GM10266 (cell line): ENCODE results near the gene PRMT9.

Experiments used
- DNase-seq: peaks from one replicate; pipeline ENCODE4 v3.0.0; 2012; ENCODE audit errors: extremely low spot score
- CTCF ChIP-seq: IDR thresholded peaks from 2 replicates; pipeline ENCODE4 v1.5.1; 2012; ENCODE audit warnings: mild to moderate bottlenecking, low read depth; ENCODE audit not compliant: control insufficient read depth, insufficient read depth; ENCODE audit errors: missing control alignments

Gene PRMT9

DNA sequence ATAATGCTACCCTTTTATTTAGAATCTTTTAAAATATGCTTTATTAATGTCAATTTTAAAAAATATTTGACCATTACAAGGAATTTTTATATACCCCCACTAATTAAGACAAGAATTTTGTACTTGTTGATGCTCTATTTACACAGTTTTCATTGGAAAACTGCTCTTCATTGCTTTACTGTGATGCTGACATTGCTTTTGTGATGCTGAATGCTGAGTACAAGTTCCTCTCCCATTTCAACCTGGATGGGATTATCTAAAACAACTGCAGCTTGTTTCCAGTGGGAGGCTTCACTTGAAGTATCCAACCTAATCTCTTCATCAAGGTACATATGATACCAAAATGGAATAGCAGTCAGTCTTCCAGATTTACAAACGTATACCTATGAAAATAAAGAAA is 45.6 kb downstream of the PRMT9 start:
- no peak for DNase-seq
- TF ChIP-seq CTCF: no peak

- DNase-seq: no peak
- no peak for TF ChIP-seq CTCF
Observed at GRCh38 chr4:147635348-147635747, 48.6 kb downstream of the PRMT9 start.

GRCh38 chr4:147633643-147634042 is 50.3 kb downstream of the PRMT9 start:
- no peak for TF ChIP-seq CTCF
- DNase-seq: no peak

- TF ChIP-seq CTCF: no peak
- DNase-seq: no peak
Observed at GRCh38 chr4:147633113-147633512, 50.9 kb downstream of the PRMT9 start.

GRCh38 chr4:147629783-147630730 is 53.9 kb downstream of the PRMT9 start:
- TF ChIP-seq CTCF: no peak
- DNase-seq: no peak

DNA sequence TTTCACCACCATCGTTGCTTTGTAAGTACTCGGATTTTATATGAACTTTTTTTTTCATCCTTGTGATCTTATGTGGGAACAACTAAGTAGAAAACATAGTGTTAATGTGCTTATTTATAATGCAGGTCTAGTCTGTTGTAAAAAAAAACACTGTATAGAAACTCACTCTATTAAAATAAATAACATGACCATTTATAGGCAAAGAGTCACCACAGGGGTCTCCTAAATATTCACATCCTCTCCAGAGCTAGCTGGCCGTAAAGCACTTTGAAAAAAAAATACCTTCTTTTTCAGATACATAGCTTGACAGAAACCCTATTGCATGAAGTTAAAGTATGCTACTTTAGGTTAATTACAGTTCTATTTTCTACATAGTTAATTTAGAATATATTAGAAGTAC is 55.5 kb downstream of the PRMT9 start:
- no peak for TF ChIP-seq CTCF
- no peak for DNase-seq

DNA sequence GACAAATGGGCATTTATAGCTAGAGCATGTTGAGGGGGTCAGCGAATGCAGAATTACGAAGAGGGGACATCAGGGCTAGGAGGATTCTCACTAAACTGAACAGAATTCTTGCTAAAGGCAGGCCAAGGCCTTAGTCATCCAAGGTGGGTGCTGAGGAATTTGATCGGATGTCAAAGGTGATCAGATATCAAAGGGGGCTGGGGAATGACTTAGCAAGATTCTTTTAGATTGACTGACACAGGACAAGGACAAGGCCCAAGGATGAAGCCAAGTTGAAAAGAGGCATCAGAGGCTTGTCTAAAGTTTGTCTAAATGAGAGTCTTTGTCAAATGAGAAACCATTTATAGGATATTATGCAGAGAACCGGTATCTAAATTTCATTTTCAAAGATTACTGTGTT is 57.1 kb downstream of the PRMT9 start:
- DNase-seq: no peak
- TF ChIP-seq CTCF: no peak
